Stimulated activated CD8-positive, alpha-beta memory T cell treated with anti-CD3 and anti-CD28 coated beads, Interleukin-15, amount 100 ng/mL, for 1 hour (primary cell): Measurements from ENCODE around the gene TEX35.
A peak's percentile ranks its signal among the peaks of the same experiment; 100 is the strongest.

ENCODE experiments used
- DNase-seq: peaks from one replicate; pipeline ENCODE4 v3.0.0-alpha.2; 2020; ENCODE audit warnings: low read depth

The TEX35 gene

DNA sequence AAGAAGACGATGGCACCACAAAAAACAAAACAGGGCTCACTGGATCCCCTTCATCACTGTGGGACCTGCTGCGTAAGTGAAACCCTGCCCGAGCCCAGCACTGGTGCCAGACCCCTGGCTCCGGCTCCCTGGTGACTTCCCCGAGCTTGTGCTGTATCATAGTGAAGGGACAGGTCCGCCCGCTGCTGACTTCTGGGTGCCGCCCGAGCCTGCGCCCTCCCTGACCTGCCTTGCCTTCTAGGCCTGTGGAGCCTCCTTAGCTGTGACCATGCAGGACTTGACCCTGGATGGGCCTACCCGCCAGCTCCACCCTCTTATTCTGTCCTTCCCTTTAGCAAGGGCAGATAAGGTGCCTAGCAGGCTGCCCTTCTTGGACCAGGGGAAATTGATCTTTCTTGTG, 7.9 kb downstream of the TEX35 start:
- no peak for DNase-seq

DNA sequence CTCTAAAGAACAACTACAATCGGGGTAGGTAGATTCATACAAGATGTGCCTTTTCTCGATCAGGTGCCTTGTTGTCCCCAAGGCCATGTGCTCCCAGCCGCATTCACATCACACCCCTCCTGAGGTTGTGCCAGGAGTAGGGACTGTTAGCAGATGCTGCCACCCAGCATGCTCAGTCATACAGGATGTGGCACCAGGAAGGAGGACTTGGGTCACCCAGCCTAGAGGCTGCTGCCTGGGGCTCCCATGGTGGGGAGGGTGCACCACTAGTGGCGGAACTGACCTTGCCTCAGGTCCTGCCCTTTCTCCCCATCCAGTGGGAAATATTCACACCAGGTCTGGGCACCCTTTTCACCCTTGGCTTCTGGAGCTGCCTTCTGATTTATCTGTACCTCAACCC, 8.3 kb downstream of the TEX35 start:
- no peak for DNase-seq

- no peak for DNase-seq
Measured at GRCh38 chr1:178527117-178527516, 14.2 kb downstream of the TEX35 start.

GRCh38 chr1:178528228-178528952, 15.5 kb downstream of the TEX35 start:
- no peak for DNase-seq

DNA sequence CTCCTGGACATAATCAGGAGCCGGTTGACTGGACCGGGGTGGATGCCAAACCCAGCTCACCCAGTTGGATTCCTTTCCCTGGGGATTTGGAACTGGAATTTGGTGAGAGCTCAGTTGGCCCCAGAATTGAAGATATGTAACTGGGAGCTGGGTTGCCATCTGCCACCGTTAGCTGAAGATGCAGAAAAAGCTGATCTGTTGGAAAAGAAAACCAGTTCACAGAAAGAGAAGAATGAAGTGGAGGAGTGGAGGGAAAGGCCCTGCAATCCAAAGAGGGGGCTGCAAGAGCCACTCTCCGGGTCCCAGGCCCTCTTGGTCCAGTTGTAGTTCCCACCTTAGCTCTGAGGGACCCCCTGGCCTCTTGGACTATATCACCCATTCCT, 16.0 kb downstream of the TEX35 start:
- no peak for DNase-seq

DNA sequence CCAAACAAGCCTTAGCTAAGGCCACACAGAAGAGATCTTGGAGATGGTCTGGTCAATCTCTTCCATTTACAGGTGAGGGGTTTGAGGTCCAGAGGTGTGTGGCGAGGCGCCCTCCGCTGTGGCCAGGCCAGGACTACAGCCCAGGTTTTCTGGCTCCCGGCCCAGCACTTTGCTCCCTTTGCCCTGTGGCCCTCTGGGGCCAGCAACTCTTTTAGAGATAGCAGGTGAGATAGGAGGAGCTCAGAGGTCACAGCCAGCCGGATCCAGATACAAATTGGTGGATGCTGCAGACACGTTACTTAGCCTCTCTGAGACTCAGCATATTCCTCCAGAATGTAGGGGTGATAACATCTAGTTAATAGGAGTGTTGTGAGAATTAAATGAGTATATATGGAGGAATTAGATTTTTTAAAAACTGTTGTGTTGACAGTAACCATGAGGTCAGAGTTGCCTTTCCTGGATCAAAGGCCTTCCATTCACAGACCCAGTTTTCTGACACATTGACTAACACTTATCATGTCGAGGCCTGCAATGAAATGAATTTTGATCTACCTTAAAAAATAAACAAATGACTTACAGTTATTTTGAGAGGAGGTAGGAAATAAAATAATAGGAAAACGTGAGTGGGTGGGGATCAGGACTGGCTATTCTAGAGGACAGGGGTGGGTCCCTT, 16.6 kb downstream of the TEX35 start:
- DNase-seq: no peak

DNA sequence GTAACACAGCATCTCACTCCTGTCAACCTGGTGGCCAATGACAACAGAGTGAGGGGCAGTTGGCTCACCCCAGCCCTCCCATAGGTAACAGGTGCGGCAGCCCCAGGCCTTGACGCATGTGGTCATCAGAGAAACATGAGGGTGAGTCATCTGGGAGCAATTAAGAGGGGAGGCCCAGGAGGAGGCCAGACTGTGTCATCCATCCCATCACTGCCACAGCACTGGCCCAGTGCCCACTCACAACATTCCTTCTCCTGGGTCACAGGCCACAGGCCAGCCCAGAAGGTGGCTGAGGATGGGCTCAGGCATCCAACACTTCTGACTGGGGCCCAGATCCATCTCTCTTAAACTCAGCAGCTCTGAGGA, 17.1 kb downstream of the TEX35 start:
- no peak for DNase-seq

GRCh38 chr1:178530502-178530901, 17.6 kb downstream of the TEX35 start:
- DNase-seq: no peak

DNA sequence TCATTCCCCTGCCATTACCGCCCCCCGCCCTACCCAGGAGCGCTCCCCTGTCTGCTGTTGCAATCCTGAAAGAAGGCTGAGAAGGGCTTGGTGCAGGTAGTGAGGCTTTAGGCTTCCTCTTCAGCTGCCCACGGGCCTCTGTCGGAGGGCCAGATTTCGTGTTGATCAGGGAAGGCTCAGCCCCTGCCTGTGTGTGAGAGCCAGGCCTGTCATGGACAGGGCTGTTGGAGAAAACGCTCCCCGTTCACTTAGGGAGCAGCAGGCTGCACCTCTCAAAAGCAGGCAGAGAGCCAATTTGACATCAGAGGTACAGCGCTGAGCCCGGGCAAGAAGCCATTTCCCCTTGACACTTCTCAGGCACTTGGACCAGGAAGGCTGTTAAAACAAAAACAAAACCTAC, 19.0 kb downstream of the TEX35 start:
- no peak for DNase-seq

- peak; percentile 54 for DNase-seq
Measured at GRCh38 chr1:178532392-178532791, 19.5 kb downstream of the TEX35 start.

- no peak for DNase-seq
Measured at GRCh38 chr1:178533121-178533946, 20.4 kb downstream of the TEX35 start.

GRCh38 chr1:178534137-178534868, 21.4 kb downstream of the TEX35 start:
- no peak for DNase-seq

DNA sequence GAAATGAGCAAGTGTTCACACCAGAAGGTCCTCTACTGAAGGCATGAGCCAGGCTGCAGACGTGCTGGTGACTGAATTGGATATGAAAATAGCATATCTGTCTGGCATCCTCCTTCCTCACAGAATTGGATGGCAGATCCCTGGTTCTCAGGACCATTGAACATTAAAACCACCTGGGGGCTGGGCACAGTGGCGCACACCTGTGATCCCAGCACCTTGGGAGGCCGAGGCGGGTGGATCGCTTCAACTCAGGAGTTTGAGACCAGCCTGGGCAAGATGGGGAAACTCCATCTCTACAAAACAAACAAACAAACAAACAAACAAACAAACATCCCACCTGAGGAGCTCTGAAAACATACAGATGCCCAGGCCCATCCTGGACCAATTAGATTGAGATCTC, 23.4 kb downstream of the TEX35 start:
- DNase-seq: no peak

DNA sequence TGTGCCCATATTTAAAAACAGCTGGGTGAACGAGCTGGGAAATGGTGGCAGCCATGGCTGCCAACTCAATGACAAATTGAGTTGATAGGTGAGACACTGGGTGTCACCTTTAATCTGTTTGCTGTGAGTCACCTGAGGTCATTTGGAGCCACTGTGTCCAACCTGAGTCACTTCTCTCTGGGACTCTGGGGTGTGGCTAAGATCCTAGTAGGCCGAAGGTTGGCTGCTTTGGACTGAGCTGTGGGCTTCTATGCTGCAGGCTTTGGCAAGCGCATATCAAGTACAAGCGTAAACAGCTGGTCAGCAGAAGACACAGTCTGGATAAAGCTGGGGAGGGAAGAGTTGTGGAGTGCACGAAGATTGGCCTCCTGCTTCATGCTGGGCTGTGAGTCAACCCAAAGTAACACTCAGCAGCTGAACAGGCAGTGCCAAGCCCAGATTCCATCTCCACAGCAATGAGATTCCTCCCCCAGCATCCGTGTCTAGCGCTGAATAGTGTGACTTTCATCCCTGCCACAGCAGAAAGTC, 24.0 kb downstream of the TEX35 start:
- no peak for DNase-seq

DNA sequence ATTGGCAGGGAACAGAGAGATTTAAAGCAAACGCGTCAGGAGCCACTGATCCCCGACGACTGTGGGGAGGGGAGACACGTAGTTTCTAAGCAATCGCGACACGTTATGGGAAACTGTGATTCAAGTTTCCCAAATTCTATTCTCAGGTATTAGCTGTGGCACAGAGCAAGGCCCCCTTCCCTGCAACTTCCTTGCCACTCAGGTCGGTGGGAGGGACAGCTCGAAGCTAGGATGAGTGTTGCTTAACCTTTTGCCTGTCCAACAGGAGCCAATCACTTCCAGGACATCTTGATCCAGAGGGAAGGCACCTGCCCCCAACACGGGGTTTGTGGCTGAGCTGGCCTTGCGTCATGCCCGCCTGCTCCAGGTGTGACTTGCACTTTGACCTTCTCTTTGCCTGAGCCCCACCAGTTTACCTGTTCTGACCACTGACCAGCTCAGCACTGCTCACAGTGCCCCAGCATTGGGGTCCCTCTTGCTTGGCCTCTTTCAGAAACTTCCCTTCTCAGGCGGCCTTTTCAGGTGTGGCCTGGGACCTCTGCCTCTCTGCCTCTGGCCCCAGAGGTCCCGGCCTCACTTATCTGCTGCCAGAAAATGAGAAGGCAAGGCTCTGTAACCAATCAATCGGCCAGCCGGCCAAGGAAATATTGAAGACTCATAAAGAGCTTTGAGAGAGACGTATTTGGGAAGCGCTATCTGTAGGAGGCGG, 24.6 kb downstream of the TEX35 start:
- DNase-seq: no peak

- DNase-seq: no peak
Measured at GRCh38 chr1:178538192-178538916, 25.4 kb downstream of the TEX35 start.

GRCh38 chr1:178539291-178539690, 26.4 kb downstream of the TEX35 start:
- no peak for DNase-seq

DNA sequence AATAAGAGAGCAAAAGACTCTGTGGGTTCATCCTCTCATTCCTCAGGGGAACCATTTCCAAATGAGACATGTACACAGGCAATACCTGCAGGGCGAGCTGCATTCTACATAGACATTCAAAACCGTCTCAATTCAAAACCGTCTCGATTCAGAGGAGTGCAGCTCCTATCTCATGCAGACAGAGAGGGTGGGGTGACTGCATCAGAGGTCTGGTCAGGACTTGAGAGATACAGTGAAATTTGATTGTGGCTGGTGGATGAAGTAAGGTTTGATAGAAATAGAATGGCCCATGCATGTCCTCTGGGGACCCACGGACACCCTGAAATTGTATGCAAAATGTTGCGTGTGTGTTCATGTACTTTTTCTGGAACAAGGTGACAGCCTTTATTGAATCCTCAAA, 27.3 kb downstream of the TEX35 start:
- DNase-seq: no peak

GRCh38 chr1:178540646-178541045, 27.7 kb downstream of the TEX35 start:
- DNase-seq: no peak

- DNase-seq: no peak
Measured at GRCh38 chr1:178541379-178541778, 28.5 kb downstream of the TEX35 start.
